ENCODE results near the gene SDCBP2.

- TF ChIP-seq CTCF (IDR thresholded peaks at IDR 0.05) (no peak), EZH2 (IDR thresholded peaks at IDR 0.05; ENCODE audit: borderline replicate concordance, insufficient read depth, low read depth, low read length, poor library complexity, severe bottlenecking) (no peak)
Observed at GRCh38 chr20:1325173-1326030, 3.5 kb downstream of the SDCBP2 start.
